Measurements from ENCODE around the gene SYCP2L. TPM values are rescaled to one million over a fixed set of nuclear protein-coding genes. Genes with fewer than 3 reads are reported as not detected.

SYCP2L gene
- total and polyA plus RNA-seq, 2 donors (not counting 3 experiments of a cell fraction or from before 2014, with no cell fraction given) = not detected

DNA sequence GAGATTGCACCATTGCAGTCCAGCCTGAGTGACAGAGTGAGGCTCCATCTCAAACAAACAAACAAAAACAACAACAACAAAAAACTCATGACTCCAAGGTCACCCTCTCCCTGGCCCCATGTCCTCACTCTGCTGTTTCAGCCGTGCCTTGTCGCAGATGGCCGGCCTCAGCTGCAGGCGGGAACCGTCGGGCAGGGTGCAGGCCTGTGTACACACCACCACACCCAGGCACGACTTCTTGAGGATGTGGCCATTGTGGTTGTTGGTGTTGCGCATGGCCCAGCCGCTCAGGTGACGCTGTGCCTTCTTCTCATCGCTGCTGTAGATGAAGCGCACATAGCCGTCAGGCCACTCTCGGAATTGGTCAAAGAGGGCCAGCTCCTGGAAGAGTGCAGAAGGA is 9.8 kb upstream of the SYCP2L start:
- Histone ChIP-seq H3K79me2 (ENCODE audit: control insufficient read depth, insufficient read depth, low read length) (no peaks in the 10 kb centered on the region), H3K4me3 (replicated peaks in 1 of 3; ENCODE audit: insufficient read depth in 1 of 3, low read depth in 1 of 3, low read length in 3 of 3) (no peak overlapping the region), H3K27me3 (ENCODE audit: control insufficient read depth in 2 of 2, insufficient read depth in 2 of 2, low read length in 2 of 2) (peaks cover 18 to 26% of the 10 kb centered on the region in 2 experiments), H4K20me1 (replicated peaks; ENCODE audit: control insufficient read depth, extremely low read depth, insufficient read depth, low read length) (no peaks in the 10 kb centered on the region), H3K9me1 (replicated peaks; ENCODE audit: control insufficient read depth, extremely low read depth, insufficient read depth, low read length) (no peaks in the 10 kb centered on the region), H2AFZ (ENCODE audit: low read depth, low read length) (no peak overlapping the region), H3K4me1 (ENCODE audit: control insufficient read depth, extremely low read depth, insufficient read depth, low read length) (no peaks in the 10 kb centered on the region), H3K9me3 (replicated peaks; ENCODE audit: control insufficient read depth, insufficient read depth, low read length) (no peaks in the 10 kb centered on the region), H3K4me2 (ENCODE audit: insufficient read depth, low read length) (no peak overlapping the region), H3K36me3 (ENCODE audit: control insufficient read depth in 2 of 2, extremely low read depth in 1 of 2, insufficient read depth in 2 of 2, low read length in 2 of 2) (no peaks in the 10 kb centered on the region), H3K9ac (replicated peaks; ENCODE audit: extremely low read depth, insufficient read depth, low read length) (no peak overlapping the region), H3K27ac (ENCODE audit: insufficient read depth, low read depth, low read length) (no peak overlapping the region)
- dilution Hi-C loops (cut with MboI; ENCODE audit: extremely low pct_ligation_motif_present, low sequenced_read_pairs) (no loop called here), intact Hi-C loops (cut with micrococcal nuclease) (no loop called here)
- TF ChIP-seq POLR2A (IDR thresholded peaks at IDR 0.05; ENCODE audit: low read depth, low read length) = no peak
- TF ChIP-seq JUN (IDR thresholded peaks at IDR 0.05; ENCODE audit: borderline replicate concordance, insufficient read depth, insufficient read length, low read depth) = no peak
- TF ChIP-seq GATA2 (IDR thresholded peaks at IDR 0.05; ENCODE audit: insufficient read depth, insufficient read length, low read depth, low read length) = no peak
- POLR2A ChIA-PET = no interaction called here
- CTCF ChIA-PET = no interaction called here
- BruUV-seq (replicated peaks) = no TSS peak
- no peak for FAIRE-seq
- DNase-seq (ENCODE audit: low read depth, low spot score) = no peak

DNA sequence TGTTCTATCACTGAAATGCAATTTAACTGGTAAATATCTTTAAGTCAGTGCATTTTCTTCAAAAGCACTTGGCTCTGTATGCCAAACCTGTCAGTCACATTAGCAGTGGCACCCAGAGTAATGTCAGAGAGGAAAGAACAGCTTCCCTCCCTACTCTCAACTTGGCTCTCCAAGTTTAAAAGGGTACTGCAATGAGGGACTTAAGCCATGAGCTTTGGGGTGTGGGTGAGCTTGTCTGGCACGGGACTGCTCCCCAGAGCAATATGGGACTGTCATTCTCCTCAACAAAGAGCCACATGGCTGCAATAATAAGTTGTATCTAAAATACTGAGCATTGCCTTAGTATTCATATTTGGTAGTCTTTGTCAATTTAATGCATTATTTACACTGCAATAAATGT is 9.0 kb upstream of the SYCP2L start:
- H3K36me3 ChIP-seq (ENCODE audit: control insufficient read depth in 2 of 2, extremely low read depth in 1 of 2, insufficient read depth in 2 of 2, low read length in 2 of 2) = no peaks in the 10 kb centered on the region
- intact Hi-C loops (cut with micrococcal nuclease) = no loop called here
- TF ChIP-seq MYC (IDR thresholded peaks at IDR 0.05; ENCODE audit: low read depth, low read length) (no peak), JUN (IDR thresholded peaks at IDR 0.05; ENCODE audit: borderline replicate concordance, insufficient read depth, insufficient read length, low read depth) (no peak), POLR2AphosphoS5 (IDR thresholded peaks at IDR 0.05; ENCODE audit: insufficient read depth, low read depth, low read length) (no peak), GATA2 (IDR thresholded peaks at IDR 0.05; ENCODE audit: insufficient read depth, insufficient read length, low read depth, low read length) (no peak), POLR2A (IDR thresholded peaks at IDR 0.05; ENCODE audit: low read depth, low read length) (no peak), FOS (IDR thresholded peaks at IDR 0.05; ENCODE audit: borderline replicate concordance, insufficient read depth, low read length) (no peak), EZH2 (IDR thresholded peaks at IDR 0.05; ENCODE audit: borderline replicate concordance, low read depth, low read length, severe bottlenecking) (no peak)
- TF ChIP-seq, protein P1, sequence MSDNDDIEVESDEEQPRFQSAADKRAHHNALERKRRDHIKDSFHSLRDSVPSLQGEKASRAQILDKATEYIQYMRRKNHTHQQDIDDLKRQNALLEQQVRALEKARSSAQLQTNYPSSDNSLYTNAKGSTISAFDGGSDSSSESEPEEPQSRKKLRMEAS (IDR thresholded peaks at IDR 0.05; ENCODE audit: insufficient read depth, insufficient read length) = no peak
- TF ChIP-seq, protein P2, sequence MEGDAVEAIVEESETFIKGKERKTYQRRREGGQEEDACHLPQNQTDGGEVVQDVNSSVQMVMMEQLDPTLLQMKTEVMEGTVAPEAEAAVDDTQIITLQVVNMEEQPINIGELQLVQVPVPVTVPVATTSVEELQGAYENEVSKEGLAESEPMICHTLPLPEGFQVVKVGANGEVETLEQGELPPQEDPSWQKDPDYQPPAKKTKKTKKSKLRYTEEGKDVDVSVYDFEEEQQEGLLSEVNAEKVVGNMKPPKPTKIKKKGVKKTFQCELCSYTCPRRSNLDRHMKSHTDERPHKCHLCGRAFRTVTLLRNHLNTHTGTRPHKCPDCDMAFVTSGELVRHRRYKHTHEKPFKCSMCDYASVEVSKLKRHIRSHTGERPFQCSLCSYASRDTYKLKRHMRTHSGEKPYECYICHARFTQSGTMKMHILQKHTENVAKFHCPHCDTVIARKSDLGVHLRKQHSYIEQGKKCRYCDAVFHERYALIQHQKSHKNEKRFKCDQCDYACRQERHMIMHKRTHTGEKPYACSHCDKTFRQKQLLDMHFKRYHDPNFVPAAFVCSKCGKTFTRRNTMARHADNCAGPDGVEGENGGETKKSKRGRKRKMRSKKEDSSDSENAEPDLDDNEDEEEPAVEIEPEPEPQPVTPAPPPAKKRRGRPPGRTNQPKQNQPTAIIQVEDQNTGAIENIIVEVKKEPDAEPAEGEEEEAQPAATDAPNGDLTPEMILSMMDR (IDR thresholded peaks at IDR 0.05; ENCODE audit: extremely low read depth in 1 of 2, insufficient read depth in 1 of 2, low read depth in 1 of 2, low read length in 2 of 2) = no peak
- peaks cover 26 to 35% of the 10 kb centered on the region in 2 experiments for H3K27me3 ChIP-seq (ENCODE audit: control insufficient read depth in 2 of 2, insufficient read depth in 2 of 2, low read length in 2 of 2)
- no peaks in the 10 kb centered on the region for H3K4me1 ChIP-seq (ENCODE audit: control insufficient read depth, extremely low read depth, insufficient read depth, low read length)
- H3K9me3 ChIP-seq (replicated peaks; ENCODE audit: control insufficient read depth, insufficient read depth, low read length) = no peaks in the 10 kb centered on the region
- no peaks in the 10 kb centered on the region for H3K79me2 ChIP-seq (ENCODE audit: control insufficient read depth, insufficient read depth, low read length)
- H4K20me1 ChIP-seq (replicated peaks; ENCODE audit: control insufficient read depth, extremely low read depth, insufficient read depth, low read length) = no peaks in the 10 kb centered on the region
- CTCF ChIA-PET = no interaction called here
- H2AFZ ChIP-seq (ENCODE audit: low read depth, low read length) = no peak overlapping the region
- no peak for FAIRE-seq
- no peak overlapping the region for H3K4me2 ChIP-seq (ENCODE audit: insufficient read depth, low read length)
- no peaks in the 10 kb centered on the region for H3K9me1 ChIP-seq (replicated peaks; ENCODE audit: control insufficient read depth, extremely low read depth, insufficient read depth, low read length)
- no peak overlapping the region for H3K9ac ChIP-seq (replicated peaks; ENCODE audit: extremely low read depth, insufficient read depth, low read length)
- no peak for DNase-seq (ENCODE audit: low read depth, low spot score)
- dilution Hi-C loops (cut with MboI; ENCODE audit: extremely low pct_ligation_motif_present, low sequenced_read_pairs) = no loop called here
- POLR2A ChIA-PET = no interaction called here
- H3K27ac ChIP-seq (ENCODE audit: insufficient read depth, low read depth, low read length) = no peak overlapping the region
- BruUV-seq (replicated peaks) = no TSS peak
- H3K4me3 ChIP-seq (replicated peaks in 1 of 3; ENCODE audit: insufficient read depth in 1 of 3, low read depth in 1 of 3, low read length in 3 of 3) = no peak overlapping the region
